Stomach (tissue), 4 donors: ENCODE measurements around the gene FAM120B.

Experiments used
- CTCF ChIP-seq, 7 experiments: fragments of 450-650 bp in 4 of 7; fragments of 200-600 bp in 3 of 7; sonication (generic) in 3 of 7; IDR thresholded peaks; one replicate each; pipeline ENCODE4 v1.5.1; 2016 to 2019; ENCODE audit warnings: antibody characterized with exemption in 7 of 7, control low read depth in 2 of 7, mild to moderate bottlenecking in 1 of 7
- EP300 ChIP-seq: sonication (generic); formaldehyde crosslinking; IDR thresholded peaks from one replicate; pipeline ENCODE4 v1.6.1; 2017; ENCODE audit warnings: antibody characterized with exemption
- POLR2A ChIP-seq, 4 donors: fragments of 450-650 bp; IDR thresholded peaks; one replicate each; pipeline ENCODE4 v1.6.1; 2016; ENCODE audit warnings: antibody characterized with exemption in 4 of 4, control low read depth in 2 of 4, mild to moderate bottlenecking in 1 of 4, moderate library complexity in 1 of 4
- POLR2AphosphoS5 ChIP-seq, 3 donors: sonication (generic); formaldehyde crosslinking; IDR thresholded peaks; one replicate each; pipeline ENCODE4 v1.6.1; 2016; ENCODE audit warnings: antibody characterized with exemption in 3 of 3

- TF ChIP-seq CTCF (IDR thresholded peaks at IDR 0.05) (no peak), POLR2A (IDR thresholded peaks at IDR 0.05) (no peak), EP300 (no peak), POLR2AphosphoS5 (IDR thresholded peaks at IDR 0.05) (no peak)
Observed at GRCh38 chr6:170279426-170279825, 27.1 kb upstream of the FAM120B start.
